Keratinocyte (primary cell): ENCODE data around the gene KANSL1. TPM values are rescaled to one million over a fixed set of nuclear protein-coding genes. Genes with fewer than 3 reads are reported as not detected.

Source experiments
- DNase-seq: peaks from one replicate; pipeline ENCODE4 v3.0.0-alpha.2; 2011; ENCODE audit warnings: low read depth, missing footprints, low spot score
- FAIRE-seq: peaks from 2 replicates; lab custom pipeline; 2011; peaks lifted over from hg19 to GRCh38; lab: Jason Lieb, UNC
- H2AFZ ChIP-seq: 2 replicates; pipeline ENCODE4 v1.6.0; 2012; ENCODE audit warnings: low read length, control low read depth, inconsistent platforms; ENCODE audit not compliant: control insufficient read depth
- H3K27ac ChIP-seq: 2 replicates; pipeline ENCODE4 v1.5.1; 2011; ENCODE audit warnings: low read length; ENCODE audit not compliant: control insufficient read depth, insufficient read depth
- H3K27me3 ChIP-seq: 3 replicates; pipeline ENCODE4 v1.6.0; 2011; ENCODE audit warnings: low read length; ENCODE audit not compliant: control insufficient read depth, insufficient read depth; ENCODE audit errors: extremely low read depth
- H3K36me3 ChIP-seq, 2 experiments: 2 replicates in 1 of 2; 3 replicates in 1 of 2; pipeline ENCODE4 v1.5.1; 2011; ENCODE audit warnings: low read length in 2 of 2, mild to moderate bottlenecking in 1 of 2; ENCODE audit not compliant: control insufficient read depth in 2 of 2, insufficient read depth in 2 of 2; ENCODE audit errors: extremely low read depth in 1 of 2
- H3K4me1 ChIP-seq: 3 replicates; pipeline ENCODE4 v1.5.1; 2011; ENCODE audit warnings: low read length; ENCODE audit not compliant: control insufficient read depth, insufficient read depth; ENCODE audit errors: extremely low read depth
- H3K4me2 ChIP-seq: 3 replicates; pipeline ENCODE4 v1.6.0; 2011; ENCODE audit warnings: low read depth, low read length; ENCODE audit not compliant: control insufficient read depth, insufficient read depth; ENCODE audit errors: extremely low read depth
- H3K4me3 ChIP-seq, 3 experiments: fragments of 200-600 bp in 1 of 3; sonication (generic) in 1 of 3; 2 replicates in 2 of 3; 3 replicates in 1 of 3; pipeline ENCODE4 v1.5.1; 2011 to 2016; ENCODE audit warnings: low read length in 3 of 3, mild to moderate bottlenecking in 3 of 3, control low read depth in 2 of 3, inconsistent platforms in 1 of 3, low read depth in 1 of 3, mixed read lengths in 1 of 3, mixed run types in 1 of 3, moderate library complexity in 1 of 3; ENCODE audit not compliant: control insufficient read depth in 2 of 3, insufficient read depth in 2 of 3; ENCODE audit errors: extremely low read depth in 1 of 3
- H3K79me2 ChIP-seq: 2 replicates; pipeline ENCODE4 v1.6.0; 2012; ENCODE audit warnings: low read length; ENCODE audit not compliant: control insufficient read depth, insufficient read depth
- H3K9ac ChIP-seq: 3 replicates; pipeline ENCODE4 v1.6.0; 2011; ENCODE audit warnings: low read length; ENCODE audit not compliant: control insufficient read depth, insufficient read depth; ENCODE audit errors: extremely low read depth
- H3K9me1 ChIP-seq: 3 replicates; pipeline ENCODE4 v1.6.0; 2011; ENCODE audit warnings: low read length; ENCODE audit not compliant: control insufficient read depth, insufficient read depth; ENCODE audit errors: extremely low read depth
- H3K9me3 ChIP-seq: 2 replicates; pipeline ENCODE4 v1.5.1; 2012; ENCODE audit warnings: low read depth, low read length; ENCODE audit not compliant: control insufficient read depth
- H4K20me1 ChIP-seq: 3 replicates; pipeline ENCODE4 v1.6.0; 2011; ENCODE audit warnings: low read length; ENCODE audit not compliant: control insufficient read depth, insufficient read depth; ENCODE audit errors: extremely low read depth
- CTCF ChIP-seq, 3 experiments: IDR thresholded peaks in 1 of 3; conservative IDR thresholded peaks in 1 of 3; optimal IDR thresholded peaks in 1 of 3; 2 replicates in 2 of 3; 3 replicates in 1 of 3; pipeline versions ENCODE3 to v1.5.1; 2011; ENCODE audit warnings: low read length in 3 of 3, mild to moderate bottlenecking in 3 of 3, moderate library complexity in 2 of 3, control low read depth in 1 of 3, inconsistent platforms in 1 of 3; ENCODE audit not compliant: insufficient read depth in 2 of 3; ENCODE audit errors: extremely low read depth in 1 of 3
- EZH2 ChIP-seq: IDR thresholded peaks from one replicate; pipeline ENCODE4 v1.6.1; 2012; ENCODE audit warnings: inconsistent platforms, mild to moderate bottlenecking, low read length, moderate library complexity
- dilution Hi-C: fragments of 300-500 bp; cut with MboI; formaldehyde crosslinking; loops from one replicate; pipeline ENCODE4 v1.7.0; 2020; ENCODE audit warnings: low sequenced_read_pairs; ENCODE audit not compliant: extremely low pct_ligation_motif_present
- polyA plus RNA-seq, 5 experiments: library from polyadenylated mRNA; depleted of rRNA in 3 of 5; stranded (reverse) in 3 of 5; stranded (forward) in 1 of 5; unstranded in 1 of 5; fragments of >200 nt; gene quantifications; 1 replicate in 1 of 5; 2 replicates in 3 of 5; 3 replicates in 1 of 5; pipeline versions ENCODE4 v1.2.1 to v1.2.3, GENCODE V29; 2011 to 2012; ENCODE audit warnings: missing spikeins in 2 of 5, low read depth in 1 of 5, low replicate concordance in 1 of 5

Gene KANSL1
- polyA plus RNA-seq, 1 donor (not counting 4 experiments of a cell fraction or from before 2014, with no cell fraction given), result 17.6 TPM

- TF ChIP-seq EZH2 (no peak), CTCF (optimal IDR thresholded peaks at IDR 0.05 in 1 of 3, IDR thresholded peaks at IDR 0.05 in 1 of 3, conservative IDR thresholded peaks at IDR 0.05 in 1 of 3; ENCODE audit: extremely low read depth in 1 of 3, insufficient read depth in 2 of 3, low read length in 3 of 3) (no peak)
- Histone ChIP-seq H3K4me1 (peaks cover 38% of the 10 kb centered on the region), H2AFZ (no peak overlapping the region), H3K36me3 (peaks cover 2 to 3% of the 10 kb centered on the region in 2 experiments), H3K27me3 (no peaks in the 10 kb centered on the region), H3K9ac (no peak overlapping the region), H3K79me2 (peaks cover 96% of the 10 kb centered on the region), H4K20me1 (peaks cover 16% of the 10 kb centered on the region), H3K27ac (peak overlapping the region; percentile 59), H3K9me1 (peaks cover 8% of the 10 kb centered on the region), H3K4me3 (no peak overlapping the region), H3K4me2 (peak overlapping the region; percentile 72), H3K9me3 (no peaks in the 10 kb centered on the region)
- DNase-seq (no peak), FAIRE-seq (no peak)
- dilution Hi-C loops, result no loop called here
Observed at GRCh38 chr17:46162866-46163265, 30.4 kb downstream of the KANSL1 start.

GRCh38 chr17:46160169-46160568 is 33.1 kb downstream of the KANSL1 start:
- peaks cover 8% of the 10 kb centered on the region for H3K9me1 ChIP-seq
- dilution Hi-C loops, result no loop called here
- FAIRE-seq (no peak), DNase-seq (no peak)
- no peak overlapping the region for H3K4me3 ChIP-seq
- TF ChIP-seq CTCF (optimal IDR thresholded peaks at IDR 0.05 in 1 of 3, IDR thresholded peaks at IDR 0.05 in 1 of 3, conservative IDR thresholded peaks at IDR 0.05 in 1 of 3; ENCODE audit: extremely low read depth in 1 of 3, insufficient read depth in 2 of 3, low read length in 3 of 3) (no peak), EZH2 (no peak)
- no peak overlapping the region for H3K9ac ChIP-seq
- no peaks in the 10 kb centered on the region for H3K27me3 ChIP-seq
- H3K4me2 ChIP-seq, result no peak overlapping the region
- H3K9me3 ChIP-seq, result no peaks in the 10 kb centered on the region
- peaks cover 49% of the 10 kb centered on the region for H3K4me1 ChIP-seq
- H2AFZ ChIP-seq, result no peak overlapping the region
- H3K79me2 ChIP-seq, result peaks cover 97% of the 10 kb centered on the region
- H3K27ac ChIP-seq, result no peak overlapping the region
- peaks cover 28% of the 10 kb centered on the region for H4K20me1 ChIP-seq
- H3K36me3 ChIP-seq, result peaks cover 1 to 3% of the 10 kb centered on the region in 2 experiments
